IPS-NIHi11 (cell line): Measurements from ENCODE around the gene ADORA1.

Source experiments
- DNase-seq: peaks from one replicate; pipeline ENCODE4 v3.0.0; 2012; ENCODE audit warnings: mixed read lengths, low spot score

The ADORA1 gene

GRCh38 chr1:203127666-203128430, at the start of gene ADORA1:
TSS of gene ADORA1 (plus strand) at chr1:203127726. CDS start at chr1:203128842, 1,116 bp downstream.
- peak; percentile 81 for DNase-seq

- no peak for DNase-seq
Measured at GRCh38 chr1:203077956-203078355, 49.6 kb upstream of the ADORA1 start.

GRCh38 chr1:203078478-203078877, 49.0 kb upstream of the ADORA1 start:
- DNase-seq = no peak

- DNase-seq = no peak
Measured at GRCh38 chr1:203080456-203080855, 47.1 kb upstream of the ADORA1 start.

- DNase-seq = no peak
Measured at GRCh38 chr1:203081465-203082230, 45.9 kb upstream of the ADORA1 start.

GRCh38 chr1:203082231-203082505, 45.4 kb upstream of the ADORA1 start:
- DNase-seq = no peak

GRCh38 chr1:203082571-203083462, 44.7 kb upstream of the ADORA1 start:
- peak; percentile 44 for DNase-seq

- DNase-seq = no peak
Measured at GRCh38 chr1:203083463-203083921, 44.0 kb upstream of the ADORA1 start.

GRCh38 chr1:203084588-203085527, 42.7 kb upstream of the ADORA1 start:
- DNase-seq = peak; percentile 89

GRCh38 chr1:203085528-203086406, 41.8 kb upstream of the ADORA1 start, which contains the start of gene MYOG:
TSS of gene MYOG (minus strand) at chr1:203086012. CDS start at chr1:203085961, 51 bp downstream.
- DNase-seq = no peak

- no peak for DNase-seq
Measured at GRCh38 chr1:203086992-203087763, 40.3 kb upstream of the ADORA1 start.

GRCh38 chr1:203088441-203088840, 39.1 kb upstream of the ADORA1 start:
- DNase-seq = no peak

GRCh38 chr1:203089001-203089650, 38.4 kb upstream of the ADORA1 start:
- no peak for DNase-seq

- no peak for DNase-seq
Measured at GRCh38 chr1:203089651-203090045, 37.9 kb upstream of the ADORA1 start.

GRCh38 chr1:203090421-203091198, 36.9 kb upstream of the ADORA1 start:
- DNase-seq = no peak

- DNase-seq = no peak
Measured at GRCh38 chr1:203091199-203091477, 36.4 kb upstream of the ADORA1 start.

- no peak for DNase-seq
Measured at GRCh38 chr1:203091761-203092330, 35.7 kb upstream of the ADORA1 start.
